NB4 (cell line): ENCODE data around the gene ENTPD6.

Experiments used
- DNase-seq: peaks from one replicate; pipeline ENCODE4 v3.0.0; 2010; ENCODE audit warnings: low read depth
- H3K4me3 ChIP-seq: one replicate; pipeline ENCODE4 v1.5.1; 2011; ENCODE audit warnings: mild to moderate bottlenecking, low read depth, low read length, moderate library complexity
- CTCF ChIP-seq: IDR thresholded peaks from one replicate; pipeline ENCODE4 v1.5.1; 2012; ENCODE audit warnings: low read depth, low read length
- MAX ChIP-seq: IDR thresholded peaks from 2 replicates; pipeline ENCODE4 v1.6.1; 2011; ENCODE audit warnings: low read depth, low read length
- MYC ChIP-seq: IDR thresholded peaks from 2 replicates; pipeline ENCODE4 v1.6.1; 2011; ENCODE audit warnings: low read depth, low read length
- POLR2A ChIP-seq: IDR thresholded peaks from 2 replicates; pipeline ENCODE4 v1.6.1; 2011; ENCODE audit warnings: mild to moderate bottlenecking; ENCODE audit not compliant: insufficient read length; ENCODE audit errors: extremely low read depth

The ENTPD6 gene

GRCh38 chr20:25242231-25242630 is 46.7 kb downstream of the ENTPD6 start:
- no peak overlapping the region for H3K4me3 ChIP-seq
- DNase-seq, result no peak
- TF ChIP-seq POLR2A (no peak), CTCF (no peak), MYC (no peak), MAX (no peak)

GRCh38 chr20:25243416-25243979 is 48.0 kb downstream of the ENTPD6 start:
- no peak for DNase-seq
- H3K4me3 ChIP-seq, result no peak overlapping the region
- TF ChIP-seq MYC, result no peak
- TF ChIP-seq POLR2A, result no peak
- no peak for TF ChIP-seq CTCF
- TF ChIP-seq MAX, result no peak

GRCh38 chr20:25244976-25245375 is 49.5 kb downstream of the ENTPD6 start:
- DNase-seq, result no peak
- H3K4me3 ChIP-seq, result no peak overlapping the region
- TF ChIP-seq MYC (no peak), MAX (no peak), POLR2A (no peak), CTCF (no peak)

GRCh38 chr20:25245461-25245860 is 49.9 kb downstream of the ENTPD6 start:
- no peak for TF ChIP-seq MAX
- TF ChIP-seq MYC, result no peak
- no peak for TF ChIP-seq CTCF
- TF ChIP-seq POLR2A, result no peak
- no peak for DNase-seq
- H3K4me3 ChIP-seq, result no peak overlapping the region

- no peak overlapping the region for H3K4me3 ChIP-seq
- DNase-seq, result peak; percentile 62
- TF ChIP-seq MYC (no peak), MAX (no peak), POLR2A (no peak), CTCF (no peak)
Observed at GRCh38 chr20:25246182-25246999, 50.9 kb downstream of the ENTPD6 start.
